K562 (cell line): ENCODE measurements around the gene CHSY3. TPM values are rescaled to one million over a fixed set of nuclear protein-coding genes. Genes with fewer than 3 reads are reported as not detected.

ENCODE experiments used
- HES1 ChIP-seq: fragments of 450-650 bp; IDR thresholded peaks from 2 replicates; pipeline ENCODE4 v1.6.1; 2016; ENCODE audit warnings: low read depth, mild to moderate bottlenecking, moderate library complexity
- ZNF407 ChIP-seq: fragments of 450-650 bp; IDR thresholded peaks from 2 replicates; pipeline ENCODE4 v1.6.1; 2016; ENCODE audit warnings: low read depth
- ZNF76 ChIP-seq: fragments of 250-450 bp; sonication (Bioruptor Pico); IDR thresholded peaks from 2 replicates; pipeline ENCODE4 v1.4.0; 2020; ENCODE audit warnings: mild to moderate bottlenecking, moderate library complexity, borderline replicate concordance
- polyA plus RNA-seq, 8 experiments: library from polyadenylated mRNA; depleted of rRNA in 4 of 8; stranded (reverse) in 5 of 8; unstranded in 3 of 8; fragments of >200 nt; fragmentation: Nextera tagmentation in 2 of 8; fragmentation: Illumina TruSeq in 1 of 8; extraction: Ambion mirVana in 2 of 8; extraction: Trizol in 1 of 8; gene quantifications; 2 replicates each; pipeline versions ENCODE4 v1.2.1 to v1.2.3, GENCODE V29; 2011 to 2014; ENCODE audit warnings: inconsistent platforms in 1 of 8, missing spikeins in 1 of 8
- total RNA-seq, 7 experiments: library from RNA; depleted of rRNA in 6 of 7; stranded (reverse); fragments of >200 nt in 6 of 7; fragmentation: Illumina TruSeq in 2 of 7; extraction: Trizol in 2 of 7; gene quantifications; 2 replicates each; pipeline versions ENCODE4 v1.2.1 to v1.2.3, GENCODE V29; 2011 to 2021; ENCODE audit warnings: low replicate concordance in 1 of 7

CHSY3 gene
- total and polyA plus RNA-seq, 9 of the 15 experiments (the other 6 are each of a cell fraction or from before 2014, with no cell fraction given) = 0.04 TPM; not detected in 8

GRCh38 chr5:130090569-130091270 lies 186.5 kb downstream of the CHSY3 start (continued):
- TF ChIP-seq ZNF407 (no peak), ZNF76 (no peak), HES1 (no peak)
